ENCODE results near the gene MED20.
"Not testable (repeated sequence)": the region's sequence is repeated elsewhere in the genome, so short reads cannot be mapped to it uniquely, and the experiment has no call there.

MED20 gene

DNA sequence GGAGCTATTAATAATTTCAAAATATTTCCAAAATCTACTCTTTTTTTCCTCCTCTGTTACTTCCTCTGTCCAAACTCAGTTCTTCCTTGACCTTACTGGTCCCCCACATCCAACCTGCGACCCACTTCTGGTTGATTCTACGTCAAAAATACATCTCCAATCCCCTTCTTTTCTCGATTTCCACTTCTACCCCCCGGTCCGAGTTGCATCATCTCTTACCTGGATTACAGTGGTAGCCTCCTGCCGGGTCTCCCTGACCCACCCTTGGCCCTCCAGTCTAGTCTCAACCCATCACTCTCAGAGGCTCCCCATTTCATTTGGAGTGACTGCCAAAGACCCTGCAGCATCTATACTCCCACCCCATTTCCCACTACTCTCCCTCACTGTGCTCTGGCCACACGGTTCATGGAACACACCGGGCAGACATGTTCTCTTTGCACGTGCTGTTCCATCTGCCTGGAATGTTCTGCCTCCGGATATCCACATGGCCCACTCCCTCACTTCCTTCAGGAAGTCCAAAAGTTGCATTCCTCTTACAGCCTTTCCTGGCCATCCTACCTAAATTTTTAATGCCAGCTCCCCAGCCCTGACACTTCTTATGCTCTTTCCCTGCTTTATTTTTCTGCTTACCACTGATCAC lies 26.8 kb upstream of the MED20 start:
- peaks cover 11% of the 10 kb centered on the region for H3K36me3 Mint-ChIP-seq
- H3K27ac Mint-ChIP-seq = peak overlapping the region; percentile 44
- no peaks in the 10 kb centered on the region for H3K9me3 Mint-ChIP-seq
- peaks cover 12% of the 10 kb centered on the region for H3K4me1 Mint-ChIP-seq
- H3K27me3 Mint-ChIP-seq = no peaks in the 10 kb centered on the region
- no peak for ATAC-seq
- no peak overlapping the region for H3K4me3 Mint-ChIP-seq

DNA sequence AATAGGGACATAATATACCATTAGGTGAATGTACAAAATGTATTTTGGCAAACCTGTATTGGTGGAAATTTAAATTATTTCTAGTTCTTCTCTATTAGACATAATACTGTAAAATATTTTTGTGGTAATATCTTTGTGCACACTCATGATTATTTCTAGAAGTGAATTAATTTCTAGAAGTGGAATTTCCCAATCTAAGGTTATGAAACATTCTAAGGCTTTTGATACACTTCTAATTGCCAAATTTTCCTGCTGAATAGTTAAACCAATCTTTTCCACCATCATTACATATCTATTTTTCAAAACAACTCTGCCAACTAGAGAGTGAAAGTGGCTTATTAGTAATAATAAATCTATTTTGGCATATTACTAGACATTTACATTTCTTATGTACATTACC lies 22.5 kb upstream of the MED20 start:
- H3K36me3 Mint-ChIP-seq = peaks cover 11% of the 10 kb centered on the region
- H3K4me3 Mint-ChIP-seq = no peak overlapping the region
- no peaks in the 10 kb centered on the region for H3K9me3 Mint-ChIP-seq
- H3K27ac Mint-ChIP-seq = no peak overlapping the region
- H3K27me3 Mint-ChIP-seq = no peaks in the 10 kb centered on the region
- no peak for ATAC-seq
- H3K4me1 Mint-ChIP-seq = peaks cover 40% of the 10 kb centered on the region

DNA sequence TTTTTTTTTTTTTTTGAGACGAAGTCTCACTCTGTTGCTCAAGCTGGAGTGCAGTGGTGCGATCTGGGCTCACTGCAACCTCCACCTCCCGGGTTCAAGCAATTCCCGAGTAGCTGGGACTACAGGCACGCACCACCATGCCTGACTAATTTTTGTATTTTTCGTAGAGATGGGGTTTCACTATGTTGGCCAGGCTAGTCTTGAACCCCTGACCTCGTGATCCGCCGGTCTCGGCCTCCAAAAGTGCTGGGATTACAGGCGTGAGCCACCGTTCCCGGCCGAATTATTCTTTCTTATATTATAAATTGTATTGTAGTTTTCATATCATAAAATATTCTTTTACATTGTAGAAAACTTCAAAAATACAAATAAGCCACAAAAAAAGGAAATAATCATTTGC lies 21.9 kb upstream of the MED20 start:
- H3K27ac Mint-ChIP-seq, H3K4me3 Mint-ChIP-seq: not testable (repeated sequence)

DNA sequence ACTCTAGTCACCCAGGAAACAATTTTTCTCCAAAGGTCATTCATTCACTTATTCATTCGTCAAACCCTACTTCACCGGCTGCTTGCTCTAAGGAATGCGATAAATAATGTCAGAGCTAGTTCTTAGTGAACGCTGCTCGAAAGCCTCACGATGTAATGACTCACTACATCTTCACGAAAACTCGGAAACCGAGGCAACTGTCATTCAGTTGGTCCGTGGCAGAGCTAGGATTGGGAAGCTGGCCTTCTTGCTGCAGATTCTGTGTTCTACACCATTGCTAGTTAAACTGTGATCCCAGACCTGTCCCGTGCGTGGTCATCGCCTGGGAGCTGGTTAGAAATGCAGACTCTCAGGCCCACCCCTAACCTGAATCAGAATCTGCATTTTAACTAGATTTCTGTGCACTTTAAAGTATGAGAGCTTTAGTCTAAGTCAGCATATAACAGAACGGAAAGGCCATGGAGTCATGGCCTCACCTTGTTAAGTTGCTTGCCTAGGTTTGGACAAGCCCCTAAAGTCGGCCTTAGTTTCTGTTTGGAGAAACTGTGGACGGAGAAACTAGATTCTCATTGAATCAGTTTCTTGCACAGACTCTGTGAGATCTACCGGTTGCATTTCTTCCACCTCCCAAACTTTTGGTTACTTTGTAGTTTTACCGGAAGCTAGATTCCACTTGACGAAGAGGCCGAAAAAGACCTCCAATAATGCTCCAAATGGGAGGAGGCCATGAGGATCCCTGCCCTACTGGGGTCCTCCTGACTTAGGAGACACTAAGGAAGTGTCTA lies 21.3 kb upstream of the MED20 start:
- ATAC-seq = no peak
- peak overlapping the region; percentile 68 for H3K27ac Mint-ChIP-seq
- H3K27me3 Mint-ChIP-seq = no peaks in the 10 kb centered on the region
- H3K4me3 Mint-ChIP-seq = peak overlapping the region; percentile 95
- H3K9me3 Mint-ChIP-seq = no peaks in the 10 kb centered on the region
- peaks cover 41% of the 10 kb centered on the region for H3K4me1 Mint-ChIP-seq
- H3K36me3 Mint-ChIP-seq = peaks cover under 1% of the 10 kb centered on the region

More for the DNA sequence above, 21.9 kb upstream of the MED20 start:
- ATAC-seq, H3K9me3 Mint-ChIP-seq, H3K36me3 Mint-ChIP-seq, H3K27me3 Mint-ChIP-seq: not testable (repeated sequence)
- H3K4me1 Mint-ChIP-seq = peaks cover 41% of the 10 kb centered on the region

DNA sequence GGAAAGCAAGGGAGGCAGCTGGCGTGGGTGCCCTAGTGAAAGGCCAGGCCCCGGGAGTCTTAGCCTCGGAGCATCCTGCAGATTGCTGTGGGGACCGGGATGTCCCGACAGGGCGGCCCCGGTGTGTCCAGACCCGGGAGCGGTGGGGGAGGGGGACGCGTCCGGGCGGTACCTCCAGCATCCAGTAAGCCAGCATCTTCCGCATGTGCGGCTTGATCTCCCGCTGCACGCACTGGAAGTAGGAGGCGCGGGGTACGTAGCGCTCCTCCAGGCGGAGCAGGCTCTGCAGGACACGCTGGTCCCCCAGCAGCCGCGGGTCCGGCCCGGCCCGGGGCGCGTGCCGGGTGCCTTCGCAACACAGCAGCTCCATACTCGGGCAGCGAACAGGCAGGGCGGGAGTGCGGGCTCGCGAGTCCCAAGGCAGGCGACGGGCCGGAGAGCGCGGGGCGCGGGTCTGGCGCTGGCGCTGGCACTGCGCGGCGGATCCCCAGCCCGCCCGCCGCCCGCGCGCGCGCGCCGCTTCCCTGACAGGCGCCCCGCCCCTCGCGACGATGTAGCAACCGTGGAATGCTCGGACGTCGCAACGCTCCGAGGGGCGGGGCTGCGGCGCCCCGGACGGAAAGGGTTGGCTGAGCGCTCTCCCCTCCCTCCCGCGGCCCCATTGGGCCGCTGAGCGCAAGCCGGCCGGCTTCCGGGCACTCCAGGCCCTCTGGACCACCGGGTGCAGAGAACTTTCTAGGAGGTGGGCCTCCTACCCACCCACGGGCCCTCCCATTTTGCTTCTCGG lies 20.5 kb upstream of the MED20 start, which contains the start of gene CCND3:
Gene CCND3, minus strand, starts transcription at position 529 of the 787 bp plus-strand sequence. Its CDS starts 159 bp downstream, at position 370.
- peak within 1 kb of the TSS; percentile 95 for H3K4me3 Mint-ChIP-seq
- H3K4me1 Mint-ChIP-seq = peaks cover 48% of the 10 kb centered on the region
- ATAC-seq = peak; percentile 97
- H3K36me3 Mint-ChIP-seq = peaks cover 2% of the 10 kb centered on the region
- H3K27ac Mint-ChIP-seq = peak within 1 kb of the TSS; percentile 68
- H3K9me3 Mint-ChIP-seq = no peaks in the 10 kb centered on the region
- H3K27me3 Mint-ChIP-seq = no peaks in the 10 kb centered on the region

DNA sequence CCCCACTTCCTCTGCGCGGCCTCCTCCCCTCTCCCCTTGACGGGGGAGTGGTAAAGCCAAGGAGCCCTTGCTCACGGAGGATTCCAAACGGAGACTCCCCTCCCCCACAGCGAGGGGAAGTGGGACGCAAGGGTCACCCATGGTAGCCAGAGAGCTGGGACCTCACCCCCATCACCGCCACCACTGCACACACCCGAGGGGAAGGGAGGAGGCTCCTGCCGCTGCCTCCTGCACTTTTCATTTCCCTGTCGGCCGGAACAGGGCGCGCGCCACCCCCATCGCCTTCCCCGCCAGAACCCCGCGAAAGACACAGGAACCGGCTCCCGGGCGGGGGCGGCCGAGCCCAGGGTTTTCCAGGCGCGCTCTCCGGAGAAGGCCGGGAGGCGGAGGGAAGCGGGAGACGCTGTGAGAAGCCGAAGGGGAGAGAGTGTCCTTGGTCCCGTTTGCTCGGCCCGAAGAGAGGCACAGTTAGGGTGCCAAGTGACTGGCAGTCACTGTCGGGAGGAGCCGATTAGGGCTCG lies 19.9 kb upstream of the MED20 start:
- H3K36me3 Mint-ChIP-seq = peaks cover 6% of the 10 kb centered on the region
- no peaks in the 10 kb centered on the region for H3K9me3 Mint-ChIP-seq
- peak overlapping the region; percentile 95 for H3K4me3 Mint-ChIP-seq
- no peaks in the 10 kb centered on the region for H3K27me3 Mint-ChIP-seq
- peaks cover 55% of the 10 kb centered on the region for H3K4me1 Mint-ChIP-seq
- peak overlapping the region; percentile 68 for H3K27ac Mint-ChIP-seq
- ATAC-seq = peak; percentile 14

DNA sequence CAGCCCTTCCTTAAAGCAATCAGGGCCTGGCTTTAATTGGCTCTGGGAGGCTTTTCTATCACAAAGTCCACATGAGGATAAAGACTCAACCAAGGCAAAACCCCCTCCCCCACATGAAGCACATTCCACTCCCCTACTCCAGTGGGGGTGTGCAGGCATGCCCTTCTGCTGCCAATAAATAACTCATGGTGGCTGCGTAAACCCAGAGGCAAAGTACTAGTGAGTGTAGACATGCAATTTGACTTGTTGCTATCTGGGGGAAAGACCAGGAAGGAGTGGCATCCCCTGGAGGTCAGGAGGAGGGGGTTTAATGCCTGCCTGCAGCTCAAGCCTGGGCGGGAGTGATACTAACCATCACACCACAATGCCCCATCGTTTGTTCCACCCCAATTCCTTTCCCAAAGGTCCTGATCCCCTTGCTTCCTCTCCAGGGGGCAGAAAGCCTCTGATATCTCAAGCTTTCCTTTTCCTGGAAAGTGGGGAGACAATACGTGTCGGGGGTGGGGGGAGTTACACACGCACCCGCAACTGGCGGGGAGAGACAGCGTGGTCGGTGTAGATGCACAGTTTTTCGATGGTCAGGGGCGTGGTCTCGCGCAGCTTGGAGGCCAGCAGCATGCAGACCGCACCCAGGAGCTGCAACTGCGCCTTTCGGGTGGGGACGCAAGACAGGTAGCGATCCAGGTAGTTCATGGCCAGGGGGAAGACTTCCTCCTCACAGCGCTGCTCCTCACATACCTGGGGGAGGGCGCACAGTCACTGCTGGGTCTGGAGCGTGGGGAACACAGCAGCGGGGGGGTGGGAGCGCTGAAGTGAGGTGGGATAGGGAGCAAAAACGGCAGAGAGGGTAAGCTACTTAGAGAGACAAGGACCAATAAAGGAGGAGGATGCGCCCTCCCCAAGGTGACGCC lies 19.2 kb upstream of the MED20 start:
- peaks cover 6% of the 10 kb centered on the region for H3K36me3 Mint-ChIP-seq

DNA sequence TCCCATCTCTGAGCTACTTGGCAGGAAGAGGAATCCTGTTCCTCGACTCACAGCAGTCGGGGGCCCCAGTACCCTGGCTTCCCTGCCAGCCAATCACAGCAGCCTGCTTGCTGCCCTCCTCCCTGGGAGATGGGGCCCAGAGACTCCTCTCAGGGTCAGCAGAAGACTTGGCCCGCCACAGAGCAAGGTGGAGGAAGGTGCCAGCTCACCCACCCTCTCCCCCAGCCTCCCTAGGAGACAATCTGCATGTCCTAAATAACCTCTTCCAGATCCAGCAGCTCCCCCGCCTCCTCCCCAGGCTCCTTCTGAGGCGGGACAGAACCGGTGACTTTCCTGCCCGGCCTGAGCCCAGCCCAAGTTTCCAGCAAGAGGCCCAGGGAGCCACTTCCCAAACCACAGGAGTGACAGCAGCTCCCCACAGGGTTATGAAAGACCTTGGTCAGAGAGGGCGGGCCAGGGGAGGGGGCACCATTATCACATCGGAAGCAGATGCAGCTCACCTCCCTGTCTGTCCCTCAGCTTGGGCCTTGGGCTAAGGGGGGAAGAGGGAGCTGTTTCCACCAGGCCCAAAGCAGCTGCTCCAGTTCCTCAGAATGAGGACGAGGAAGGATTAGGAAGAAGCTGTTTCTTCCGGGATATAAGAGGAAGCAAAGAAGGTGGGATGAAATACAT lies 18.4 kb upstream of the MED20 start:
- Mint-ChIP-seq H3K27me3 (no peaks in the 10 kb centered on the region), H3K9me3 (no peaks in the 10 kb centered on the region), H3K27ac (peak overlapping the region; percentile 68), H3K4me3 (peak overlapping the region; percentile 95), H3K4me1 (peaks cover 70% of the 10 kb centered on the region), H3K36me3 (peaks cover 13% of the 10 kb centered on the region)
- no peak for ATAC-seq

More for the DNA sequence above, 19.2 kb upstream of the MED20 start:
- no peaks in the 10 kb centered on the region for H3K9me3 Mint-ChIP-seq
- H3K4me3 Mint-ChIP-seq = peak overlapping the region; percentile 95
- H3K4me1 Mint-ChIP-seq = peaks cover 62% of the 10 kb centered on the region
- no peak for ATAC-seq
- H3K27ac Mint-ChIP-seq = peak overlapping the region; percentile 68
- no peaks in the 10 kb centered on the region for H3K27me3 Mint-ChIP-seq

DNA sequence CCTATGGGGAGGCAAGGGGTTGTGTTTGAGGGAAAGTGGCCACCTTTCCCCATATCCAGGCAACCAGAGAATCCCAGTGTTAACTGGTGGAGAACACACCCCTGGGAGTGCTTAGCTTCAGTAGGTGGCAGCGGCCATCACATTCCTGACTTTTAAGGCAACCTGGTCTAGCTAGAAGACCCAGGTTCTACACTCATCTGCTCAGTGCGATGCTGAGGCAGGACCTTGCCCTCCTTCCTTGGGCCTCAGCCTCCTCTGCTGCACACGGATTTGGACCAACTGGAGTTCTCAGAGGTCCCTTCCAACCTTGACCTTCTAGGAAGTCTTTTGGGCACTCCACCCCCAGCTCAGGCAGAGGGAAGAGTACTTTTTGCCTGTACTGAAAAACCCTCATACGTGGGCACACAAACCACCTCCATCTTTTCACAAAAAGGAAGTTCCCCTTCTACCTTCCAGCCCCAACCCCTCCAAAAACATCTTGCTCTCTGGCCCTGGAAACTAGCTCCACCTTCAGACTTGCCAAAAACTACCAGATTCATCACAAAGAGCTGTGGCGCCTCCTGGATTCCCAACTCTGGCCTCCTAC lies 17.7 kb upstream of the MED20 start:
- H3K27ac Mint-ChIP-seq = peak overlapping the region; percentile 68

DNA sequence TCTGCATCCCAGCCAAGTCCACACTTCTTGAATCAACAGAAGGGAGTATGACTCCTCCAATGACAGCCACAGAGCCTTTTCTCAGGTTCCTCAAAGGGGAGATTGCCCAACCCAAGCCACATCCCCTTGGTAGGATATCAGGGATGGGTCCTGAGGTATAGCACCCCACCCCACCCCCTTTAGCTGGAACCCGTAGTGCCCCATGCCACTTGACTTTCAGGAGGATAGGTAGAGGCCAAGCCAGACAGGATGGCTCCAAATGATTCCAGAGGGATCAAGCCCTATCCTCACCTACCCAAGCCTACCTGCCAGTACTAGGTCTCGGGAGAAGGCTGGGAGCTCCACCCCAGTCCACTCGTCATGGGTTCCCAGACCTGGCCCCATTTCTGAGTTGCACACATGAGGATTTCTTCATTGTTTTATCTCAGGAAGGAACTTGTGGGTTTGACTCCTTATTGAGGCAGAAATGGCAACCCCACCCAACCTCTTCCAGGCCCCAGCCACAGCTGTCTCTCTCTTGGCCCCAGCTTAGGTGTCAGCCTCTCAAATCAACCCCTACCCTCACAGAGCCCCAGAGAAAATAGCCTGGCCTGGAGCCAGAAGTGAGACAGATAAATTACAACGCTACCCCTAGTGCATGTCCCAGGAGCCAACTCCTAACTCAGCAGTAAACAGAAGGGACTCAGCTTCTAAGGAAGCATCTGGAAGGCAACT lies 17.1 kb upstream of the MED20 start:
- ATAC-seq = no peak
- Mint-ChIP-seq H3K36me3 (peaks cover 18% of the 10 kb centered on the region), H3K27me3 (no peaks in the 10 kb centered on the region), H3K27ac (peak overlapping the region; percentile 68), H3K4me1 (peaks cover 75% of the 10 kb centered on the region), H3K9me3 (no peaks in the 10 kb centered on the region), H3K4me3 (no peak overlapping the region)

More for the DNA sequence above, 17.7 kb upstream of the MED20 start:
- Mint-ChIP-seq H3K27me3 (no peaks in the 10 kb centered on the region), H3K4me3 (peak overlapping the region; percentile 95), H3K9me3 (no peaks in the 10 kb centered on the region), H3K4me1 (peaks cover 72% of the 10 kb centered on the region), H3K36me3 (peaks cover 15% of the 10 kb centered on the region)
- ATAC-seq = no peak

DNA sequence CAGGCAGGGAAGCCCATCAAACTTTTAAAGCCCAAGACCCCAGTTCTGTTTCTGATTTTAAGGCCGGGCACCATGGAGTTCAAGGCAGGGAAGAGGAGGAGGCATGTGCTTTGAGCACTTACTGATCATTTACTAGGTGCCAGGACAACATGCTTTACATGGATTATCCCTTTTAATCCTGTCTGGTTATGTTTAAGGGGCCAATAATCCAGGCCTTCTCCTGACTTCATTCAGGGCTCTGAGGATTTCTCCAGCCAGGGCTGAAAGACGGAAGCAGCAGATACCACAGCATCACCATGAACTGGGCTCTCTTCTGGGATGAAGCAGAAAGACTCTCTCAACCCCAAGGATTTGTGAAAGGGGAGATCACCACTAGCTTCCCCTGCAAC lies 16.5 kb upstream of the MED20 start:
- Mint-ChIP-seq H3K36me3 (peaks cover 23% of the 10 kb centered on the region), H3K4me3 (no peak overlapping the region), H3K4me1 (peaks cover 78% of the 10 kb centered on the region), H3K27me3 (no peaks in the 10 kb centered on the region), H3K9me3 (no peaks in the 10 kb centered on the region), H3K27ac (peak overlapping the region; percentile 68)
- no peak for ATAC-seq

DNA sequence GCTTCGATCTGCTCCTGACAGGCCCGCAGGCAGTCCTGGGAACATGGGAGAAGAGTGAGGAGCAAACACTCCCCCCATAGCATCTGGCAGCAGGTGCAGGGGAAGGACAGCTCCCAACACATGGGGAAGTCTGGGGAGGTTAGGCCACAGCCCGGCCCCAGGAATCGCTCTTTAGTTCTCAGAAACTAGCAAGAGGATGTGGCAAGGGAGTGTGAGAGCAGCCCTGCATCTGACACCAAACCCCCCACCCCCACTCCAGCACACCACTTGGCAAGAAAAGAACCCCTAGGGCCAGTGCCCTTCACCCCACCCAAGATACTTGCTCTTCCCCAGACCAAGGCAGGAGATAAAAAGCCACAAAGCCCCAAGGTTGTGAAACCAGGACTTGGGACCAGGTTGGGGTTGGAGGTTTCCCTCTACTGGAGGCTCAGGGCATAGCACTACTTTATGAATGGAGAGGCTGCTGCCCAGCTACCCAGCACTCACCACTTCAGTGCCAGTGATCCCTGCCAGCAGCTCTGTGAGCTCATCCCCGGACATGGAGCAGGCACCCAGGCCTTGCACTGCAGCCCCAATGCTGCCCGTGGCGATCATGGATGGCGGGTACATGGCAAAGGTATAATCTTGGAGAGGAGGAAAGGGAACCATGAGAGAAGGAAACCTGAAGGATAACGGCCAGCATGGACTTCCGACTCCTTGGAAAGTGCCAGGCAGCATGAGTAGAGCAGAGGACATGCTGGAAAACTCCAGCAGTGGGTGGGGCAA lies 15.3 kb upstream of the MED20 start:
- peak overlapping the region; percentile 43 for H3K4me3 Mint-ChIP-seq
- H3K9me3 Mint-ChIP-seq = no peaks in the 10 kb centered on the region
- peaks cover 34% of the 10 kb centered on the region for H3K36me3 Mint-ChIP-seq
- no peaks in the 10 kb centered on the region for H3K27me3 Mint-ChIP-seq
- H3K4me1 Mint-ChIP-seq = peaks cover 78% of the 10 kb centered on the region
- peak overlapping the region; percentile 68 for H3K27ac Mint-ChIP-seq
- peak; percentile 79 for ATAC-seq
